GM18498 (cell line): Measurements from ENCODE around the gene HOXB3.

Experiments
- ATAC-seq: cut with Tn5 transposase; IDR thresholded peaks from one replicate; pipeline ENCODE4 v1.9.1; 2021; ENCODE audit warnings: mild to moderate bottlenecking, moderate library complexity; ENCODE audit not compliant: unreplicated experiment

The HOXB3 gene

DNA sequence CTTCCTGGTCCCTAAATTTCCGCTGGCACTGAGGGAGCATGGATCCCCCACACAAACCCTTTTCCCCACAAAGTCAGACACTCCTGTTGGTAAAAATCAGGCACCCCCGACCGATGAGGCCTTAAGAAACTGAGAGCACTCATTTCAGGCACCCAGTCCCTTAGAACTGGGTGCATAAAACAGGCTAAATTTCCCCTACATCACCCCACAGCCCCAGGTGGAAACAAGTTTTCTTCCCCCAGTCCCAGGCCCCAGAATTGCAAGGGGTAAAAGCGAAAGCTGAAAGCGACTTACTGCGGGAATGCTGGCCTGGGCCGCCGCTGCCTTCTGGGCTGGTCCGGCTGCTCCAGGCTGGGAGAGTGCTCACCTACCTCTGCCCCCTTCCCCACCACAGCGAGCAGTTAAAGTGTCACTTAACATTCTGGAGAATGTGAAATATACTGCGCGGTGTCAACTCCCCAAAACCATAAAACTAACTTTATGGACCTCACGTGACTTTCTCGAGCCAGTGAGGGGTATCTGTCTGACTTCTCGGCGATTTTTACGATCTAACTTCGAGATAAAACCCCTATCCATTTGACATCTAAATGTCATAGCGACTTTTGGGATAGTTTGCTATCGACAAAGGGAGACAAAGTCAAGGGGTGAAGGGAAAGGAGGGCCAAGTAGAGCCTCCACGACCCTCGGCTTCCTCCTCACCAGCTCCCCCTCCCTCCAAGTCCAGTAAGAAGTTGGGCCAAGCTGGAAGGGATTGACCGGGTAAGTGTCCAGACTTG lies at the start of gene HOXB3:
HOXB3 (minus strand) TSS at position 411 of the 776 bp plus-strand sequence. CDS start 37,767 bp downstream, outside the sequence.
- ATAC-seq, result no peak

DNA sequence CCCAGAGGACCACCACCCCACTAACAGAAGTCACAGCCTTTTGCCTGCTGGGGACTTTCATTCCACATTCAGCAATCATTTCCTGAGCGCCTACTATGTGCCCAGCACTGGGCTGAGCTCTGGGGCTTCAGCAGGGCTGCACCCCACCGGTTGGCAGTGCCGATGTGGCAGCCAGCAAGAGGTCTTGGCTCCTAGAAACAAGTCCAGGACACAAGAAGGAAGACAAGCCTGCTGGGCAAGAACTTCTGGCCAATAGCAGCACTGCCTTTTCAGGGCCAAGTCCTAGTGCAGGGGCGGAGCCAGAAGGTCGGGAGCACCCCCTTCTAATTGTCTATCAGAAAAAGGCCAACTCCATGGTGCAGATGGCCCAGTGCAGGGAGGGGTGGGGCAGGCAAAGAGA lies 49.1 kb upstream of the HOXB3 start:
- ATAC-seq, result no peak

DNA sequence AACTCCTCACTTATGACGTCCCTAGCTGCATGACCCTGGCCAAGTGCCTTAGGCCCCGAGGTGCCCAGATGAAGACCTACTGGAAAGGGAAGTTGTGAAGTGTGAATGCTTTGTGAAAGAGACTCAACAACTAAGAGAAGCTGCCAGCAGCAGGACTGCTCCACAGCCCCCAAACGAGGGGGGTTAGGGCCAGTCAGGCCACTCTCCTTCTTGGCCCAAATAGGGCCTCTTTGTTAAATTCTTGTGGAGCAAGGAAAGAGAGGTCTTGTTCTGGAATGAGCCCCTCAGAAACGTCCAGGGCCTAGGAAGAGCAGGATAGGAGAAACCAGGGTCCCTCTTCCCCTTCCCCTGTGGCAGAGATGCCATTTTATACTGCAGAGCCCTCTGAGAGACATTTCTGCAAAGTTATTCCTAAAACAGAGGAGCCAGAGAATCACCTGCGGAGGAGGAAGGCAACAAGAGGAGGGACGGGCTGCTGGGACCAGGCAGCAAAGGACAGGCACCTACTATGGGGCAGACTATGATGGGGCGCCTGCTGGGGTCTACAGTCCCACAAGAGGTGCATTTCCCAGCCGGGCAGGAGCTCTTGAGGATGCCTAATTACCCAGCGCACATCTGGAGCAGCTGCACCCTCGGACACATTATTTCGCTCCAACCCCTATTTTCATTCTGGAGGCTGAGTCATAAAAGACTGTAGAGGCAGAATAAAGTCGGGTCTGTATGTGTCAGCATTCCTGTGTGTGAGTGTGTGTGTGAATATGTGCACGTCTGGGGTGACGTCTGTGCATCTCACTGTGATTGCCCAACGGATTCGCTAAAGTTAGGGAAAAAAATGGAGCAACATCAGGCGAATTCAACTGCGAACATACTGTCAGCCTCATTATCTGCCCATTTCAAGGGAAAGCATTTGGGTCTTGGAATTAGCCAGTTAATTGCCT lies 47.6 kb upstream of the HOXB3 start:
- ATAC-seq, result no peak

DNA sequence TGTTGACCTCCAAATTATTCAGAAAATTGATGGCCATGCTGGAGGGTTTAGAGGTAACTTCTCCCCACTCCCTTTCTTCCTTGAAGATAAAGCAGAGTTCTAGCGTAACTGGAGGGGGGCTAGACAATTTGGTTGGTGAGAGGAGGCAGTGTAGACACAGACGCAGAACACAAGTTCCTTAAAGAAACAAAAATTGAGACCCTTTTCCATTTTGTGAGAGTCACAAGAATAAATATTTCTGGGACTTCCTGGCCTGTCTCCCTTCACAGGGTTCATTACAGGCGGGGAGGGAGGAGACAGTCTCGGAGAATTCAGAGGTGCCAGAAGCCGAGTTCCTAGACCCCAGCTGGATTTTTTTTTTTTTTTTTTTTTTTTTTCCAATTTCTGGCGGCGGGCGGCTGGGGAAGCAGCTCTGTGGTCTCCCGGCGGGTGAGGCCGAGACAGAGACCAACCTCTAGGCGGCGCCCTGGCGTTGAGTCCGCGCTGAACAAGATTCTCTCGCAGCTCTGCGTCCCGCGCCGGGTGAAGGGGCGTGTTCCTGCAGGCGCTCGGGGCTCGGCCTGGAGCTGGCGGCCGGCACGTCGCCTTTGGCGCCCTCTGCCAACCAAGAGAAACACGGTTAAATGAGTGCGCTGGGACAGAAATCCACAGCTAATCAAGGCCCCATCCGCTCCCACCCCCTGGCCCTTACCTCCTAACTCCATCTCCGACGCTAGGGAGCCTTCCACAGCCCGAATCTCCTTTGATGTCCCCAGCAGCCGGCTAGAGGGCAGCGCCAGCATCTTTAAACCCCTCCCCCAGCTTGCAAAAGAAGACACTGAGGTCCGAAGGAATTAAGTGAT lies 46.4 kb upstream of the HOXB3 start:
- no peak for ATAC-seq

DNA sequence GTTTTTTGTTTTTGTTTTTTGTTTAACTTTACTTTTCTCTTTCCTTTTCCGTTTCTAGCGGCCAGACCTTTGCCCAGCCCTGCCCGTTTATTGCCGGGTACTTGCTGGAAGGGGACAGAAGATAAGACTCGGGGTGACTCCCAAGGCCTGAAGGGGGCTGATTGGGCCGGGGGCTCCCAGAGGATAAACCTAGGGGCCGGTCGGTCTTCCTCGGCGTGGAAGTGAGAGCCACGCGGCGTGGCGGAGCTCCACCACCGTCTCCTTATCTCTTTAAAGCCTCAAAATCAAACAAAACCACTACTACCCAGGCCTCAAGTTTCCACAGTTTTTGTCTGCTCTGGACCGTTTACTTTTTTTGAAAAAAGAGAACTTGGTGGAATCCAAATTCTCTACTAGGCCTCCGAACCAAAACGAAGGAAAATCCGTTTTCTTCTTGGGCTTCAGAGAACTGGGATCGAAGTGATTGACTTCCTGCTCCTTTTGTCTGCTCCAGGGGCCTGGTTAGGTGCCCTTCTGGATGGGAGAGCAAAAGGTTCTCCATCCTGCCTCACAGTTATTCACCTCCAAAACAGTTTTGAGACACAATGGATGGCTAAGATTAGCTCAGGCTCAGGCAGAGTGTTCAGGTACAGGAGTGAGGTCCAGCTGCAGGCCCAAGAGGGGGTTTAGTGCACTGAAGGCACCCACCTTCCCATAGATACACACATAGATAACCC lies 44.6 kb upstream of the HOXB3 start:
- no peak for ATAC-seq

DNA sequence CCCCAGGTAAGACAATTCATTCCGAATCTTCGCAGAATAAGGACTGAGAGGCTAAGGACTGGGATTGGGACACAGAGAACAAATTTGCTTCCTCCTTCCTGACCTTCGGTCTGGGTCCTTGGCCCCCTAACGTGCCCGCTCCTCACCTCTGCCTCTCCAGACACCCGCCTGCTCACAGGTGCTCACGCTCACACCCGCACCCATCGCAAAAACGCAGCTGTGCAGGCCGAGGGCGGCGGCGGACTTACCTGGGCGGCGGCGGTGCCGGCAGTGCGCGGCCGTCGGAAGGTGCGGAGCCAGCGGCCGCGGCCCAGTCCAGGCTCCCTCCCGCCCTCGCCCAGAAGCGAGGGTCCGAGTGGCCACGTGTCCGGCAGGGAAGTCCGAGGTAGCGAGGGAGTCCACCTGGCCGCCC lies 43.2 kb upstream of the HOXB3 start:
- no peak for ATAC-seq

DNA sequence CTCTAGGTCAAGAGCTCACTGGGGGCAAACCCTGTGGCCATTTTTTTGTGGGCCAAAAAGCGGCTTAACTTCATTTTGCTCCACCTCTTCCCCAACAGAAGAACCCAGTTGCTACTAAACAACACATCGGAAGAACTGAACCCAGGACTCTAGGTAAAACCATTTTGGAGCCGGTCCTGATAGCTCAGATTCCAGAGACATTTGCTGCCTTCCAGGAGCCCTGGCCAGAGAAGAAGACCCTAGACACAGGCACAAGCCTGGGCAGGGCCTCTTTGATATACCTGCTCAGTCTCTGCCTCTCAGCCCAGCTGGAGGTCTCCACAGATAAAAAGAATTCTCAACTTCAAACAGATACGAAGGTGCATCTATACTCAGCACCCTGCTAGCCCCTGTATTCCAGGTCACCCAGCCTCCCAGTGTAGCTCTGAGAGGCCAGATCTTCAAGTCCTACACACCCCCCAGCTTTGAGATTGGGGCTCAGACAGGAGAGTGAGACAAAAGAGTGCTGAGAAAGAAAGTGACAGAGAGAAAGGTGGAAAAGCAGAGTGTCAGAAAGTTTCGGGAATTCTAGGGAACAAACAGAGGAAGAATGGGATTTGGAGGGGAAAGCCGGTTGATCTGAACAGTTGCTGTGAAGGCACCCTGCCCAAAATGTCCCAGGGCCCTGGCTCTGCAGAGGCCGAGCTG lies 42.7 kb upstream of the HOXB3 start:
- no peak for ATAC-seq

DNA sequence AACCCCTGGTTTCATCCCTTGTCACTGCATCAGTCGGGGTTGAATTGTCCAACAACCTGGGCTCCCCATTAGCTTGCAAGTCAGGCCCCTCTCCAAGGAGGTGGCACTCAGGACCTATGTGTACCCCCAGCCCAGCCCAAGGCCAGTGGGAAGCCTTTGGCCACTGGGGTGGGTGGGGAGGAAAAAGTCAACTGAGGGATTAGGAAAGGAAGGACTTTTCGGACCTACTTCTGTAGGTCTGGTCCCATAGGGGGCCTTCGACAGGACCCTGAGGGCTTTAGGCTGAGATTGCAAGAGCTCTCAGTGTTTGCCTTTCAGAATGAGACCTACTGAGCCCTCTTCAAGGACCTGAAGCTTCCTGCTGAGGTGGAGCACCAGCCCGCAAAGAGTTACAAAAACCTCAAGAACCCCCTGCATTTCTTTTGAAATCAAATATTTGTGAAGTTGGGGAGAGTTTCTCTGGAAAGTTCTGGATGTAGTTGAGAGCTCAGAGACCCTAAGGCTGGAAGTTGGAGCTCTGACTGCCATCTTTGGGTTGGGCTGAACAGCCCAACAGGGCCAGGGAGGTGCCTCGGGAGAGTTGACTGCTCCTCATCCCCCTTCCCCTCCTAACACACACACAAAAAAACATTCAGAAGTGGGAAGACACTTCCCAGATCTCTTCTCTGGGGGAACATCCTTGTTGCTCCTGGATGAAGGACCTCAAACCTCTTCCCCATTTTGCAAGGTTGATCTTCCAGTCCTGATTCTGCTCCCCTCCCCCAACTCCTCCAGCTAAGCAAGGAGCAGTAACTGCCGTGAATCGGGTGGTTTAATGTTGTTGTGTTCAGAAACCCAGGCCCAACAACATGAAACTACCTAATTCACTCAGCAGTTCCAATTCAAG lies 41.9 kb upstream of the HOXB3 start:
- no peak for ATAC-seq

DNA sequence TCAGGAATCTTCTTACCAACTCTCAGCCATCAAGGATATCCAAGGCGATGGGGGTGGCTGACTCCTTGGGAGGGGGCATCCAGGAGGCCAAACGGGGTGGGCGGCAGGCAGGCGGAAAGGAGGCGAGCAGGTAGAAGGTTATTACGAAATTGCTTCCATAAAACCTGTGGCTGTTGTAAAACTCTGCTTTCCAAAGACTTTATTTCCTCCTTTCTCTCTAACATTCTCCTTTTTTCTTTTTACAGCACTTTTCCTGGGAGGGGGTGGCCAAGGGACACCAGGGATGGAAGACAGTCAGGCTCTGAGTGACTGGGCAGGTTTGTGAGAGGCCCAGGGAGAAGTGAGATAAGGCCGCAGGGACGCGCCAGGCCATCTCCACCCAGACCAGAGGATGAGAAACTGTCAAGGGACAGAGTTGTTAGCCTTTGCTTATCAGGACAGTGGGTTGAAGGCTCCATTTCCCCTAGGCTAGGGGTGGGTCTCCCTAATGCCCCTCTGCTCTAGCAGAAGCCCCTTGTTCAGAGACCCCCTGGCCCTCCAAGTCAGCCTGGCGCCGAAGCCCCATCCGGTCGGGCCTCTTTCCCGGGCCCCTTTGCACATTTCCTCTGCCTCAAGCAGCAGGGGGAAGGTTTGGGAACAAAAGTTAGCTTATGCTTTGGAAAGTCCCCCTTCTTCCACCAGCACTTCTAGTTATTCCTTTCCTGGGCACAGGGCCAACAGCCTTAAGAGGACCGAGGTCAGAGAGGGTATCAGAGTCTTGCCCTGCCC lies 41.1 kb upstream of the HOXB3 start:
- no peak for ATAC-seq

DNA sequence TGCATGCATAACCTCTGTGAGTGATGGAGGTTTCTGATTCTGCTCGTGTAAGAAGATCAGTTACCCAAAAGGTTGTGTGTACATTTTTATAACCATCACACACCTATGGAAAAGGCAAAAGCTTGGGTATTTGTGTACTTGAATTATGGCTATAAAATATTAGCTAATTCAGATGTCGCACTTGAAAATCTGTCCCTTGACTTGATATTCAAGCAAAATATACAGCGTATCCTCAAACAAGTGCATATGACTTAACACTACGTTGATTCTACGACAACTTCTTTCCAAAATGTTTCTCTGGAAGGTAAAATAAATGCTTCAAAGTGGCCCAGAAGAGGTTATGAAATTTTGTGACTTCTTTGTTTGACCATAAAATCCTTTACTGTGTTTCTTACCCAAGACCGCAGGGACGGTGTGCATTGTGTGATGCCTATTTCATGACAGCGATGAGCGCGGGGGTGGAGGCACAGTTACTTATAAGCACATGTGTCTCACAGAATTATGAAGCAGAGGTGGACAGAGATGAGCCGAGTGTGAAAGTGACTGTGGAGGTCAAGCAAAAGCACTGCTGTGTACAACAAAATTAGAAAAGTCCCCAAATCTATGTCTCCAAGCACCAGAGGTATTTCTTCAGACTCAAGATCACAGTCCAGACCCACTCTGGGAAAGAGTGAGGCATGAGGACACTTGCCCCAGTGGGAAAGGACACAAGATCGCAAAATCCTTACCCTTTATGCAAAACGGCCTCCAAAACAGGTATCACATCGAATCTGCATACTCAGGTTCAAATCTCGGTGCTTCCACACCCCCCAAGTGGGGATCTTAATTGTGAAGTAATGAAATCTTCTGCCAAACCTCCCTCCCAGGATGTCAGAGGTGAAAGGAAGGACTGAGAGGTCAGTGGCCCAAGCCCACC lies 40.2 kb upstream of the HOXB3 start:
- ATAC-seq, result no peak

DNA sequence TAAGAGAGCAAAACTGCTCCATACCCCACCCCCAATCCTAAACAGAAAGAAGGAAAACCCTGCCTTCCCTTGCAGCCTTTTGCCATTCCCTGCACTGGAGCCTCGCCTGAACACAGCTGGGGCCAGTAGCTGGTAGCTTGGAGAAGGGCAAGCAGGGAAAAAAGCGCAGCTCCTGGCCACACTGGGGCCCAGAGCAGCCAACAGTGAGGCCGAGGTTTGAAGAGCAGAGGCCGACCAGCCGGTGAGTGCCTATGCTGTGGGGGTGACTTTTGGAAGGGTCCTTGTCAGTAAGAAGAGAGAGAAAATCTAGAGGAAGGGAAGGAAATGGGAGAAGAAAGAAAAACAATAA lies 39.3 kb upstream of the HOXB3 start:
- ATAC-seq, result no peak

DNA sequence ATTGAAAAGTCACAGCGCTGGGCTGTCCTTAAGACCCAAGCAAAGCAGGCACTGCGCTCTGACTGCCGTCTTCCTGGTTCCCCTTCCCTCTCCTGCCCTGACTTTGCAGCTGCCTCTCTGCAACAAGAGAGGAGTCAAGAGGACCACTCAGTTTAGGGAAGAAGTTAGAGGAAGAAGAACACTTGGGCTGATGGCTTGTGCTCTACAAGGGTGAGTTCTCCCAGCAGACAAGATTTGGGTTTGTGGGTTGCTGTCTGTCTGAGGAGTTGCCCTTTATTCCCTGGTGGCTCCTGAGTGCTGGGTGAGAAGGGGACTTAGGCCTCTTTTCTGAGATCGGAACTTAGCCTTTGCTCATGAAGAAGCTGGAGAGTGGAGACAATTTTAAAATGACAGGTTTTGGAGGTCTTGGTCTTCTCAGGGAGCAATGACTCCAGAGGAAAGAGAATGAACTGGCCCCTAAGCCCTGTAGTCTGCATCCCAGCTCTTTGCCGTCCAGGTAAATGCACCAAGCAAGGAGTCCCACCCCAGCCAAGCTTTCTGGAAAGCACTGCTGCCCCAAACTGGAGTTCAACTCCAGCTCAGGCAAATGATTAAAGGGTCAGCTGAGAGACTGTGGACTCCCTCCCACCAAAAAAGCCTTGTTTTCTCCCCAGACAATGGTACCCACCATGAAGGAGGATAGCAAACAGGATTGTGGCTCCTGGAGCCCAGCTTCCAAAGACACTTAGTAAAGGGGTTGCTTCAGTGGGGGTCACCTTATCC lies 38.8 kb upstream of the HOXB3 start:
- no peak for ATAC-seq

DNA sequence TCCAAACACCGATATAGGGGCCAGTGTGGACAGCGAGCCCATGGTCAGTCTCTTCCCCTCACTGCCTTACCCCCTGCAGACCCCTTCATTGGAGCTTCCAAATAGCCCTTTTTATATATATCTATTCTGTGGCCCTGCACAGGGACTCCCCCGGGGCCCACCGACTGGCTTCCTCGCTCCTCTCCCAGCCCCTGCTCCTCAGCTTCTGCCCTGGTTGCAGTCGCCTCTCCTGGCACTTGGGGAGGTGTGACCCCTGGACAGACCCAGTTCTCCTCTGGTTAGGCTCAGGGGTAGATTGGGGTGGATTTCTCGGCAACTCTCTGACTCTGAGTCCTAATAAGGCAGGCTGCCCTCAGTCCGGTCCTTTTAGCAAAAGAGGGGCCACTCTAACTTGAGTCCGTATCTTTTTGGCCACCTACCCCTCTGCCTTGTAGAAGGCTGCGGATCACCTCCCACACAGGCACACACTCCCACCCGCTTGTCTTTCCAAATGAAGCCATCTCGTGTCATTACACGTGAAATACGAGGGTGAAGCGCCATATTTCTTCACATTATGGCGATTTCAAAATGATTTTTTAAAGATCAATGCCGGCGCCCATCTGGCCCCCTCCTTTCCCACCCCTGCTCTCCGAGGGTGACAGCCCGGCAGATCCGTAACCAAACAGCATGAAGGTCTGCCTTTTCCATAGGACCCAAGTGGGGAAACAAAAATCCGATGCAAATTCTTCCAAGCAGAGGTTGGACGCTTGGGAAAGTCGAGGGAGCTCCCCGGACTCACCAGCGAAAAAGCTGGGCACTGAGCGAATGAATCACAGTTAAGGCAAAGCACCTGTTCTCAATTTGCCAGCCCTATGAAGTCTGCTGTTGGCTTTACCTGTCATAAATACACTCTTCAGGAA lies 37.8 kb upstream of the HOXB3 start:
- ATAC-seq, result no peak

DNA sequence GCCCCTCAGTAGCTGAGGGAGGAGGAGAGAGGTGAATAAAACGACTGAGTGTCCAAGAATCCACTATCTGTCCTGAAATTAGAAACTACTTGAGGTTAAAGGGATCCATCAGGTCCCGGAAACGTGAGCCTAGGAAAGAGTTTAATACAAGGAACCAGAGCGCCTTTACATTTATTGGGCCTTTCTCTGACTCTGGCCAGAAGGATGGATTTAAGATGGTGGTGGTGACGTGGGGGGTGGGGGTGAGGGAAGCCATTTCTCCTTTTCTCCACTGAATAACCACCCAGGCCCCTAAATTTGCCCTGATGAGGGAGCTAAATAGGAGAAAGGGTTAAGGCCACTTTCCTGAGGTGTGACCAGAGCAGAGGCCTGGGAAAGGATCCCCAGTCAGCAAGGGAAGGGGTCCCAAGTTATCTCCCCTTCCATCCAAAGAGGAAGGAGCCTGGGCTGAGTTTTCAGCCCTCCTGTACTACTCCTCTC lies 37.1 kb upstream of the HOXB3 start:
- no peak for ATAC-seq
